Upper lobe of right lung (tissue), 1 donor: ENCODE measurements around the gene AMDHD2. TPM values are rescaled to one million over a fixed set of nuclear protein-coding genes. Genes with fewer than 3 reads are reported as not detected.
A peak's percentile ranks its signal among the peaks of the same experiment; 100 is the strongest.

Experiments used
- ATAC-seq: fragments of 200-7000 bp; cut with Tn5 transposase; one replicate; pipeline ENCODE4 v1.9.1; 2020; ENCODE audit warnings: mild to moderate bottlenecking, moderate library complexity
- DNase-seq: peaks from one replicate; pipeline ENCODE4 v3.0.0-alpha.2; 2020
- H3K27ac ChIP-seq: fragments of 200-600 bp; one replicate; pipeline ENCODE4 v1.8.0; 2022
- H3K27me3 ChIP-seq: fragments of 200-600 bp; one replicate; pipeline ENCODE4 v1.8.0; 2022; ENCODE audit warnings: mild to moderate bottlenecking
- H3K36me3 ChIP-seq: fragments of 200-600 bp; one replicate; pipeline ENCODE4 v1.8.0; 2022
- H3K4me1 ChIP-seq: fragments of 200-600 bp; one replicate; pipeline ENCODE4 v1.8.0; 2022
- H3K4me3 ChIP-seq: fragments of 200-600 bp; one replicate; pipeline ENCODE4 v1.8.0; 2022; ENCODE audit warnings: mild to moderate bottlenecking
- H3K9me3 ChIP-seq: fragments of 200-600 bp; one replicate; pipeline ENCODE4 v1.8.0; 2022
- CTCF ChIP-seq: fragments of 200-600 bp; IDR thresholded peaks from one replicate; pipeline ENCODE4 v1.8.0; 2022; ENCODE audit warnings: antibody characterized with exemption
- intact Hi-C: fragments of 100-400 bp; cut with DNase I; formaldehyde crosslinking; loops from one replicate; pipeline ENCODE4 v1.11.0; 2022
- total RNA-seq: library from RNA; stranded (reverse); fragmentation: NEBNext Ultra II Directional; extraction: Animal tissue kit (Norgen Biotek cat#: 25700); gene quantifications from one replicate; pipeline ENCODE4 v1.2.1, GENCODE V29; 2021
- donor health status: DM: no; HTN: yes; CAD: no; lungs with severe emphysema.

Gene AMDHD2
- total RNA-seq, 1 donor from 2014 or later = 61.7 TPM

GRCh38 chr16:2472885-2473445 is 47.2 kb upstream of the AMDHD2 start:
- H3K36me3 ChIP-seq = no peaks in the 10 kb centered on the region
- DNase-seq (no peak), ATAC-seq (no peak)
- H3K9me3 ChIP-seq = no peaks in the 10 kb centered on the region
- H3K27ac ChIP-seq = no peak overlapping the region
- H3K4me1 ChIP-seq = peaks cover 49% of the 10 kb centered on the region
- no peak for TF ChIP-seq CTCF
- no peak overlapping the region for H3K4me3 ChIP-seq
- peaks cover 42% of the 10 kb centered on the region for H3K27me3 ChIP-seq
- intact Hi-C loops = no loop called here

- ATAC-seq (no peak), DNase-seq (no peak)
- peaks cover 40% of the 10 kb centered on the region for H3K27me3 ChIP-seq
- no peaks in the 10 kb centered on the region for H3K9me3 ChIP-seq
- no peaks in the 10 kb centered on the region for H3K36me3 ChIP-seq
- H3K4me3 ChIP-seq = peak overlapping the region; percentile 37
- no peak overlapping the region for H3K27ac ChIP-seq
- no peak for TF ChIP-seq CTCF
- peaks cover 44% of the 10 kb centered on the region for H3K4me1 ChIP-seq
- intact Hi-C loops = no loop called here
Observed at GRCh38 chr16:2473446-2473926, 46.7 kb upstream of the AMDHD2 start.

DNA sequence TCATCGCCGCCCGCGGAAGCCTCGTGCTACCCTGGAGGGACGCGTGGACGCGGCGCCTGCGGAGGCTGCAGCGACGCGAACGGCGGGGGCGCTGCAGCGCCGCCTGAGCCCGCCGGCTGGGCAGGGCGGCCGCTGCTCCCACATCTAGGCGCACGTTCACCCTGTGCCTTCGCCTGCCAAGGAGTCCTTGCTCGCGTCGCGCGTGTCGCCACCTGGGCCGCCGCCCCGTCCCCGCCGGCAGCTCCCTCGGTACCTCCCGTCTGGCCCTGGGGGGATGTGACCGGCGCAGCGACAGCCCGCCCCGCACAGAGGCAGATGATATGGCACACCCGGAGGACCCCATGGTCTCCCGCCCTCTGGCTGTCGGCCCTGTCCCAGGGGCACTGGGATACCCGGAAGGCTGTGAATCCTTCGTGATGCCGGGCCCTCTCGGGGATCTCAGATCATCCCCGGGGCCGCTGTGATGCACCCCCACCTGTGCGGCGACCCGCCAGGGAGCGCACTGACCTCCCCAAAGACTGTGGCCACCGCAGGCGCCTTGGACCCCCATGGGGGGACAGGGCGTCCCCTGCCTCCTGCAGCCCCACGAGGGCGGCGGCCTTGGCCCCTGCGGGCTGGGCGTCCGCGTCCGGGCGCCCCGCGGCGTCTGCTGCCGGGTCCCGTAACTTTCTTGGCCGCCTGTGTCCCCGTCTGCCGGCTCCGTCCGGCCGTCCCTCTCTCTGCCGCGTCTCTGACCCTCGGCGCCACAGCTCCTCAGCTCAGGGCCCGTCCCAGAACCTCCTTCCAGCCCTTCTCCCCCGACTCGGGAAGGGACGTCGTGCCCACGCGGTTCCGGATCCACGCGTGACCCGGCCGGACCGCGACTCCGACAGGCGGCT is 45.9 kb upstream of the AMDHD2 start:
- intact Hi-C loops = no loop called here
- H3K4me3 ChIP-seq = peak overlapping the region; percentile 70
- no peaks in the 10 kb centered on the region for H3K9me3 ChIP-seq
- peak; percentile 44 for TF ChIP-seq CTCF
- peaks cover 37% of the 10 kb centered on the region for H3K4me1 ChIP-seq
- H3K27ac ChIP-seq = peak overlapping the region; percentile 88
- no peaks in the 10 kb centered on the region for H3K36me3 ChIP-seq
- ATAC-seq (peak; percentile 73), DNase-seq (peak; percentile 81)
- H3K27me3 ChIP-seq = peaks cover 34% of the 10 kb centered on the region

DNA sequence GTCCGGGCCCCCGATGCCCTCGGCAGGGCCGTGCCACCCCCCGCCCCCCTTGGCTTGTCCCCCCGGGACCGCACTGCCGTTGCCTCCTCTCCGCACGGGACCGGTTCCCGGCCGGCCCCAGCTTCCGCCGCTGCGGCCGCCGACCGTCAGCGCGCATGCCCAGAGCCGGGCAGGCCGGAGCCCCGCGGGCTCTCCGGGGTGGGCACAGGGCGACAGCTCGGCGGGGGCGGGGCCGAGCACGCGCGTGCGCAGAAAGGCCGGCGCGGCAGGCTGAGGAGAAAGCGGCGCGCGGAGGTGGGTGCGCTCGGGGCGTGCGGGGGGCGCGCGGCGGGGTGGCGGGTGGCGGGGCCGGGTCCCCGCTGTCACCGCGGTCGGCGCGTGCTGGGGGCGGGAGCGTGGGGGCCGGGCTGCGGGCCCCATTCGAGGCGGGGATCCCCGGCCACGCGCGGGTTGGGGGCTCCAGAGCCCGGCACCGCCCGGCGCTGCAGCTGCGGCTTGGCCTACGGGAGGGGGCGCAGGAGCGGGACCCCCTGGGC is 45.2 kb upstream of the AMDHD2 start, which contains the start of gene TBC1D24:
TBC1D24 (plus strand) TSS at position 251 of the 536 bp plus-strand sequence. CDS start 21,022 bp downstream, outside the sequence.
- peaks cover 29% of the 10 kb centered on the region for H3K27me3 ChIP-seq
- TF ChIP-seq CTCF = no peak
- intact Hi-C loops = no loop called here
- H3K9me3 ChIP-seq = no peaks in the 10 kb centered on the region
- H3K36me3 ChIP-seq = no peaks in the 10 kb centered on the region
- ATAC-seq (peak; percentile 89), DNase-seq (peak; percentile 95)
- H3K4me3 ChIP-seq = peak within 1 kb of the TSS; percentile 70
- peak within 1 kb of the TSS; percentile 88 for H3K27ac ChIP-seq
- H3K4me1 ChIP-seq = peaks cover 33% of the 10 kb centered on the region

DNA sequence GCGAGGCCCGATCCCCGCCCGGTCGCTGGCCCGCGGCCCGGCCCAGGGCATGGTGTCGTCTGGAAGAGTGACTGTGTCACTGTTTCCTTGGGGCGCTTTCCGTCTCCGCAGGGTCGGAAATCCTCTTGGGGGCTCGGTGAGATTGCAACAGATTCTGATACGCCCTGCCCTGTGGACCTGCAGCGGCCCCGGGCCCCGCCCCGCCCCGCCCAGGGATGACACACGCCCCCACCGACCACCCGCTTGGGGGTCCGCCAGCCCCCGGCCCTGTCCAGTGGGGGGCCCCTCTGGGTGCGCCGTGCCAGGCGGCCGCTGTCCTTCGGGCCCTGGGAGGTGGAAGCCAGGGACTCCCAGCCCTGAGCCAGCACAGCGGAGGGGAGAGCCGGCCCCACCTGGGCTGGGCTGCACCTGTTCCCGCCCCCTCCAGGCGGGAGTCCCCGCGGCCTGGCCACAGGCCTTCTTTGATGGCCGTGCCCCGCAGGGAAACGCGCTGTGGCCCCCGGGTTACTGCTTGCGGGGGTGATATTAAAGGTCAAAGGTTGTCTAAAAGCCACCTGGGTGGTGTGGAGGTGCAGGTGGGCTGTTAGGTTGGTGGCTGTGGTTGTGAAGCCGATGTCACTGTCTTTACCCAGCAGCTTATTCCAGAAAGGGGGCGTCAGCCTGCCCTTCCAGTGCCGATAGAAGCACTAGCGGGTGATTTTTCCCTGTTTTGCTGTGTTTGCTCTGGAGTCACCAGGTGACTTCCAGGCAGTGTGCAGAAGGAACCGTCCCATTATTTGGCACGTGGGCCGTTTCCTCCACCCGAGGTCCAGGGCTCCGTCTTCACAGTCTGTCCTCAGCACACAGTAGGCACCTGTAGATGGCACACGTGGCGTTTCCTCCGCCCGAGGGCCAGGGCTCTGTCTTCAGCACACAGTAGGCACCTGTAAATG is 44.5 kb upstream of the AMDHD2 start:
- ATAC-seq (peak; percentile 39), DNase-seq (peak; percentile 81)
- peak overlapping the region; percentile 58 for H3K27ac ChIP-seq
- TF ChIP-seq CTCF = no peak
- peaks cover 22% of the 10 kb centered on the region for H3K27me3 ChIP-seq
- peaks cover 35% of the 10 kb centered on the region for H3K4me1 ChIP-seq
- no peaks in the 10 kb centered on the region for H3K36me3 ChIP-seq
- peak overlapping the region; percentile 70 for H3K4me3 ChIP-seq
- intact Hi-C loops = no loop called here
- no peaks in the 10 kb centered on the region for H3K9me3 ChIP-seq
